Measurements from ENCODE around the gene RGS9.

DNA sequence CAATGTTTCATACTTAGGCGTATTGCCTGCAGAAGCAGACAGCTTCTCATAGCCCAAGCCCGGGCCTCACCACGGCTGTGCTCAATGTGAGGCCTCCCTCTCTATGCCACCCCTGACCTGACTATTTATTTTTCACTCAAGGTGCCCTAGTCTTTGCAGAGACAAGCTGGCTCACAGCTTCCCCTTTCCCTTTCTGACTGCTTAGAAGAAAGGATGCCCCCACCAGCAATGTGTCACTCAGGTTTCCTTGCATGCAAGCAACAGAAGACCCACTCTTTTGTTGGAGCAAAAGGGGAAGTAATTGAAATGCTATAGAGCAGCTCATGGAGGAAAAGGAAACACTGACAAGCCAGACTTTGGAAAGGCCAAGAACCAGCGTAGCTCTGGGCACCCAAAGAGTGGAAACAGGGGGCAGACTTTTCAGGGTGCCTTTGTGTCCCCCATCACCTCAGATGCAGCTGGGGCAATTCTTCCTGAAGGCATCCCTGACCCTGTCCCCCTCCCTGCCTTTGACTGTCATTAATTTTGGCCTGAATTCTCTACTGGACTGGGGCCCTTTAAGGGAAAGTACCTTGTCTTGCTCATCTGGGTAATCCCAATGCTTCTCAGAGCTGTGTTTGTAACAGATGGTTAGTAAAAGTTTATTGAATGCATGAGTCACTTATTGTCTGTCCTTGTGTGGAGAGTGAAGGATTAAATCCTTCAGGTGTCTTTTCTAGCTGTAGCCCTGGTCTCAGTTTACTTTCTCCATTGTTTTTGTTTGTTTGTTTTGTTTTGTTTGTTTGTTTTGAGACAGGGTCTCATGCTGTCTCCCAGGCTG lies 17.8 kb downstream of the RGS9 start:
- TF ChIP-seq, protein P1, sequence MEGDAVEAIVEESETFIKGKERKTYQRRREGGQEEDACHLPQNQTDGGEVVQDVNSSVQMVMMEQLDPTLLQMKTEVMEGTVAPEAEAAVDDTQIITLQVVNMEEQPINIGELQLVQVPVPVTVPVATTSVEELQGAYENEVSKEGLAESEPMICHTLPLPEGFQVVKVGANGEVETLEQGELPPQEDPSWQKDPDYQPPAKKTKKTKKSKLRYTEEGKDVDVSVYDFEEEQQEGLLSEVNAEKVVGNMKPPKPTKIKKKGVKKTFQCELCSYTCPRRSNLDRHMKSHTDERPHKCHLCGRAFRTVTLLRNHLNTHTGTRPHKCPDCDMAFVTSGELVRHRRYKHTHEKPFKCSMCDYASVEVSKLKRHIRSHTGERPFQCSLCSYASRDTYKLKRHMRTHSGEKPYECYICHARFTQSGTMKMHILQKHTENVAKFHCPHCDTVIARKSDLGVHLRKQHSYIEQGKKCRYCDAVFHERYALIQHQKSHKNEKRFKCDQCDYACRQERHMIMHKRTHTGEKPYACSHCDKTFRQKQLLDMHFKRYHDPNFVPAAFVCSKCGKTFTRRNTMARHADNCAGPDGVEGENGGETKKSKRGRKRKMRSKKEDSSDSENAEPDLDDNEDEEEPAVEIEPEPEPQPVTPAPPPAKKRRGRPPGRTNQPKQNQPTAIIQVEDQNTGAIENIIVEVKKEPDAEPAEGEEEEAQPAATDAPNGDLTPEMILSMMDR (conservative IDR thresholded peaks at IDR 0.05; ENCODE audit: low read depth in 2 of 2): no peak
- TF ChIP-seq CREB1 (CRISPR knock-in tag; IDR thresholded peaks at IDR 0.05; ENCODE audit: low read depth) (no peak), EZH2 (IDR thresholded peaks at IDR 0.05; ENCODE audit: low read depth, unreplicated experiment) (no peak), STAT1 (IDR thresholded peaks at IDR 0.05; ENCODE audit: unreplicated experiment) (no peak)
